Suprapubic skin (tissue), 4 donors: Measurements from ENCODE around the gene PACS2. TPM values are rescaled to one million over a fixed set of nuclear protein-coding genes. Genes with fewer than 3 reads are reported as not detected.

ENCODE experiments used
- DNase-seq, 2 donors: peaks; one replicate each; pipeline ENCODE4 v3.0.0-alpha.2; 2019; ENCODE audit warnings: low spot score in 2 of 2
- H3K27ac ChIP-seq: fragments of 200-600 bp; sonication (generic); one replicate; pipeline ENCODE4 v1.5.1; 2019
- H3K27me3 ChIP-seq: fragments of 200-600 bp; sonication (generic); one replicate; pipeline ENCODE4 v1.5.1; 2019
- H3K36me3 ChIP-seq: fragments of 200-600 bp; sonication (generic); one replicate; pipeline ENCODE4 v1.5.1; 2019
- H3K4me1 ChIP-seq: fragments of 200-600 bp; sonication (generic); one replicate; pipeline ENCODE4 v1.5.1; 2019
- H3K4me3 ChIP-seq: fragments of 200-600 bp; sonication (generic); one replicate; pipeline ENCODE4 v1.5.1; 2019; ENCODE audit warnings: mild to moderate bottlenecking
- H3K9me3 ChIP-seq: fragments of 200-600 bp; sonication (generic); one replicate; pipeline ENCODE4 v1.5.1; 2019
- CTCF ChIP-seq, 2 donors: fragments of 200-600 bp in 1 of 2; fragments of 450-650 bp in 1 of 2; sonication (generic) in 1 of 2; IDR thresholded peaks; one replicate each; pipeline ENCODE4 v1.5.1; 2016 to 2019; ENCODE audit warnings: antibody characterized with exemption in 2 of 2, mild to moderate bottlenecking in 1 of 2, moderate library complexity in 1 of 2
- EP300 ChIP-seq: sonication (generic); formaldehyde crosslinking; IDR thresholded peaks from one replicate; pipeline ENCODE4 v1.6.1; 2017; ENCODE audit warnings: antibody characterized with exemption
- POLR2A ChIP-seq, 2 donors: fragments of 450-650 bp; IDR thresholded peaks; one replicate each; pipeline ENCODE4 v1.6.1; 2017; ENCODE audit warnings: antibody characterized with exemption in 2 of 2, mild to moderate bottlenecking in 2 of 2, moderate library complexity in 2 of 2
- POLR2AphosphoS5 ChIP-seq, 3 donors: sonication (generic); formaldehyde crosslinking; IDR thresholded peaks; one replicate each; pipeline ENCODE4 v1.6.1; 2017; ENCODE audit warnings: antibody characterized with exemption in 3 of 3
- WGBS: methylation state at CpG from one replicate; pipeline ENCODE4 v1.1.5; 2018; 5-methylcytosine and 5-hydroxymethylcytosine counted together
- total RNA-seq, 4 donors: library from RNA; depleted of rRNA; stranded (reverse); fragments of >200 nt; gene quantifications; one replicate each; pipeline ENCODE4 v1.1.0, GENCODE V29; 2016

Gene PACS2
- total RNA-seq, 4 donors from 2014 or later, result 41.9 to 100 (median 66.6) TPM

DNA sequence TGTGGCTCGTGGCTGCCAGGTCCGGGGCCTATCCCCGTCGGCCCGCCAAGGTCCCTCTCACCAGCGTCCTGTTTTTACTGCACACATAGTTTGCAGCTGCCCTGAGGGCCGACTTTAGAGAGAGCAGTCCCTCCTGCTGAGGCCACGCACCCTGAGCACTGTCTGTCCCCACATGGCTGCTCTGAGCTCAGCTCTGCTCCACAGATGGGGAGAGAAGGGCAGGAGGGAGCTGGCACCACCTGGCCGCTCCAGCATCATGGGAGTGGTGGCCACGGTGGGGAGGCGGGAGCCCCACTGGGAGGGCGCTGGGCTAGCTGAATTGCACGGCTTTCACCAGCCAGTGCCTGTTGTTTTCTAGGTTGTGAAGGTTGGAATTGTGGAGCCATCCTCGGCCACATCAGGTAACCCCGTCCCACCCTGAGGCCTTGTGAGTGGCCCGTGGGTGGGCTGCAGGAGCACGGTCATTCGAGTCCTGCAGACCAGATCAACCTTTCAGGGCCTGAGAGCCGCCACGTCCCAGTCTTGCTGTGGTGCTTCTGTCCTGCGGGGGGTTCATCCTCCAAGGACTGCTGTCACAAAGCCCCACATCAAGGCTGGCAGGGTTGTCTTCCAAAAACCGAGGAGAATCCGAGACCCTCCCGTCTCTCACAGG is 76.4 kb downstream of the PACS2 start:
- Histone ChIP-seq H3K9me3 (no peaks in the 10 kb centered on the region), H3K4me1 (peaks cover 26% of the 10 kb centered on the region), H3K27me3 (no peaks in the 10 kb centered on the region), H3K4me3 (no peak overlapping the region), H3K27ac (no peak overlapping the region), H3K36me3 (peaks cover 41% of the 10 kb centered on the region)
- TF ChIP-seq EP300, result no peak
- TF ChIP-seq CTCF (IDR thresholded peaks at IDR 0.05), result no peak
- TF ChIP-seq POLR2A (IDR thresholded peaks at IDR 0.05), result no peak
- TF ChIP-seq POLR2AphosphoS5 (IDR thresholded peaks at IDR 0.05), result no peak
- WGBS, result 85% methylated on average over 11 of the region's 24 CpGs
- no peak for DNase-seq

- no peaks in the 10 kb centered on the region for H3K27me3 ChIP-seq
- 89% methylated on average over 21 of the region's 23 CpGs for WGBS
- no peak overlapping the region for H3K4me3 ChIP-seq
- TF ChIP-seq CTCF (IDR thresholded peaks at IDR 0.05) (no peak), POLR2A (IDR thresholded peaks at IDR 0.05) (no peak), POLR2AphosphoS5 (IDR thresholded peaks at IDR 0.05) (no peak), EP300 (no peak)
- no peak overlapping the region for H3K27ac ChIP-seq
- peaks cover 35% of the 10 kb centered on the region for H3K36me3 ChIP-seq
- DNase-seq, result no peak
- no peaks in the 10 kb centered on the region for H3K9me3 ChIP-seq
- peaks cover 22% of the 10 kb centered on the region for H3K4me1 ChIP-seq
Observed at GRCh38 chr14:105391541-105391940, 77.0 kb downstream of the PACS2 start.

- DNase-seq, result peak in 1 of 2 donors; percentile 68
- no peak overlapping the region for H3K27ac ChIP-seq
- H3K27me3 ChIP-seq, result no peaks in the 10 kb centered on the region
- no peaks in the 10 kb centered on the region for H3K9me3 ChIP-seq
- H3K4me1 ChIP-seq, result peaks cover 17% of the 10 kb centered on the region
- 95% methylated on average over 23 of the region's 40 CpGs for WGBS
- no peak overlapping the region for H3K4me3 ChIP-seq
- peaks cover 28% of the 10 kb centered on the region for H3K36me3 ChIP-seq
- no peak for TF ChIP-seq POLR2AphosphoS5 (IDR thresholded peaks at IDR 0.05)
- TF ChIP-seq CTCF (IDR thresholded peaks at IDR 0.05), result no peak
Observed at GRCh38 chr14:105392131-105393090, 77.9 kb downstream of the PACS2 start.

DNA sequence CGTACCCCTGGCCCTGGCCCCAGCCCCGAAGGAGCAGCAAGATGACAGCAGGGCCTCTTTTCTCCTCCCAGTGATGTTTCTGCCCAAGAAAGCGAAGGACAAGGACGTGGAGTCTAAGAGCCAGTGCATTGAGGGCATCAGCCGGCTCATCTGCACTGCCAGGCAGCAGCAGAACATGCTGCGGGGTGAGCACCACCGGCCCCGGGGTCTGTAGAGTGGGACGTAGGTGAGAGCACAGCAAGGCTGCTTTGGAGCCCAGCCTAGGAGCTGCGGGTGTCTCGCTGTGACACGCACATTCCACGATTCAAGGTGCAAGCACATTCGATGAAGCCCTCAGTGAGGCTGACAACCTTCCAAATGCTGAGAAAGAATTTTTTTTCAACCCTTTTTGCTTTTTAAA is 78.6 kb downstream of the PACS2 start:
- TF ChIP-seq CTCF (IDR thresholded peaks at IDR 0.05) (no peak), EP300 (no peak), POLR2A (IDR thresholded peaks at IDR 0.05) (no peak), POLR2AphosphoS5 (IDR thresholded peaks at IDR 0.05) (no peak)
- 91% methylated on average over 10 of the region's 14 CpGs for WGBS
- Histone ChIP-seq H3K27me3 (no peaks in the 10 kb centered on the region), H3K36me3 (peaks cover 28% of the 10 kb centered on the region), H3K9me3 (no peaks in the 10 kb centered on the region), H3K4me3 (no peak overlapping the region), H3K27ac (no peak overlapping the region), H3K4me1 (peaks cover 23% of the 10 kb centered on the region)
- DNase-seq, result no peak
